ENCODE data around the gene OR2T12. TPM values are rescaled to one million over a fixed set of nuclear protein-coding genes. Genes with fewer than 3 reads are reported as not detected.

OR2T12 gene
- total RNA-seq, 1 donor from 2014 or later, result not detected

DNA sequence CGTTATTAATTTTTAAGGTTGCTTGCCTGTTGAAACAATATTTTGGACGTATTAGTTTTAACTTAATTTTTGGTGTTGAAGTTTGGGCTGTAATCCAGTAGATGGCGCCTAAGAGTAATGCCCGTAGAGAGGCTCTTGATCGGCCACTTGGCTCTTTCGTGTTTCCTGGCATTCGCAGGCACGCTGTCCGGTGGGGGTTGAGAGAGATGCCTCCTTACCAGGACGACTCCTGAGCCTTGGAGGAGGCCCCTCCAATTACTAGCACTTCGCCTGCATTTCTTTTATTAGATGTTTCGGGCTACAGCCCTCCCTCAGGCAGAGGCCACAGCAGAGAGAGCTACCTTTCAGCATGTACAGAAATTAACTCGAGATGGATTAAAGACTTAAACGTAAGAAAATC lies 60.0 kb downstream of the OR2T12 start:
- peaks cover 49% of the 10 kb centered on the region for H3K9me3 Mint-ChIP-seq (ENCODE audit: unreplicated experiment)

More for the DNA sequence above, 60.0 kb downstream of the OR2T12 start:
- no peaks in the 10 kb centered on the region for H3K36me3 Mint-ChIP-seq (ENCODE audit: unreplicated experiment)
- no peak overlapping the region for H3K27ac Mint-ChIP-seq (ENCODE audit: unreplicated experiment)
- peak; percentile 46 for TF ChIP-seq CTCF (IDR thresholded peaks at IDR 0.05)
- DNase-seq (ENCODE audit: extremely low spot score, unreplicated experiment), result no peak
- no peak overlapping the region for H3K4me3 Mint-ChIP-seq (ENCODE audit: unreplicated experiment)
- H3K27me3 Mint-ChIP-seq (ENCODE audit: unreplicated experiment), result no peaks in the 10 kb centered on the region
- H3K4me1 Mint-ChIP-seq (ENCODE audit: unreplicated experiment), result no peaks in the 10 kb centered on the region

Other genes starting within 250 kb of the OR2T12 start
- not detected in 2 replicates for gene OR2L13, start 208.2 kb downstream of the OR2T12 start, total RNA-seq
- gene OR2M5, start 158.3 kb downstream of the OR2T12 start, total RNA-seq, result not detected in 2 replicates
- not detected in 2 replicates for gene OR2M2, start 128.6 kb downstream of the OR2T12 start, total RNA-seq
- not detected in 2 replicates for gene OR2M3, start 106.2 kb downstream of the OR2T12 start, total RNA-seq
- gene OR2M4, start 72.0 kb downstream of the OR2T12 start, total RNA-seq, result not detected in 2 replicates
- not detected in 2 replicates for gene OR2T33, start 25.4 kb downstream of the OR2T12 start, total RNA-seq
- gene OR2M7, start 21.1 kb upstream of the OR2T12 start, total RNA-seq, result not detected in 2 replicates
- not detected in 2 replicates for gene OR14C36, start 45.4 kb upstream of the OR2T12 start, total RNA-seq
- not detected in 2 replicates for gene OR2T4, start 58.2 kb upstream of the OR2T12 start, total RNA-seq
- not detected in 2 replicates for gene OR2T6, start 72.3 kb upstream of the OR2T12 start, total RNA-seq
- not detected in 2 replicates for gene OR2T1, start 99.6 kb upstream of the OR2T12 start, total RNA-seq
- gene OR2T2, start 142.2 kb upstream of the OR2T12 start, total RNA-seq, result not detected in 2 replicates
- not detected in 2 replicates for gene OR2T3, start 169.9 kb upstream of the OR2T12 start, total RNA-seq
- not detected in 2 replicates for gene OR2T5, start 185.2 kb upstream of the OR2T12 start, total RNA-seq
- not detected in 2 replicates for gene OR2G6, start 204.6 kb upstream of the OR2T12 start, total RNA-seq

All from osteocyte (in vitro differentiated cells).